Brain microvascular endothelial cell (primary cell): ENCODE results near the gene MYH9.
A peak's percentile ranks its signal among the peaks of the same experiment; 100 is the strongest.
"Not testable (repeated sequence)": the region's sequence is repeated elsewhere in the genome, so short reads cannot be mapped to it uniquely, and the experiment has no call there.

Source experiments
- DNase-seq: peaks from one replicate; pipeline ENCODE4 v3.0.0-alpha.2; 2020
- H3K27ac ChIP-seq: fragments of 250-450 bp; sonication (Bioruptor Pico); 2 replicates; pipeline ENCODE4 v1.5.1; 2020; ENCODE audit warnings: mild to moderate bottlenecking, moderate library complexity
- H3K27me3 ChIP-seq: fragments of 250-450 bp; sonication (Bioruptor Pico); replicated peaks from 2 replicates; pipeline ENCODE4 v1.5.1; 2020; ENCODE audit warnings: mild to moderate bottlenecking
- H3K36me3 ChIP-seq: fragments of 250-450 bp; sonication (Bioruptor Pico); replicated peaks from 2 replicates; pipeline ENCODE4 v1.5.1; 2020; ENCODE audit warnings: mild to moderate bottlenecking
- H3K4me3 ChIP-seq: 2 replicates; pipeline ENCODE4 v1.5.1; 2011; ENCODE audit warnings: low read depth, mild to moderate bottlenecking, control low read depth, low read length, moderate library complexity
- in situ Hi-C: cut with HindIII; loops from 2 replicates; pipeline ENCODE4 v1.10.0; 2017; ENCODE audit warnings: low sequenced_read_pairs, low pct_ligation_motif_present
- TF ChIP-seq, protein P1 (sequence below): IDR thresholded peaks from 2 replicates; pipeline ENCODE4 v1.5.1; 2011; ENCODE audit warnings: low read depth, mild to moderate bottlenecking, moderate library complexity, low read length, control low read depth, inconsistent platforms; ENCODE audit errors: missing control alignments

MYH9 gene

DNA sequence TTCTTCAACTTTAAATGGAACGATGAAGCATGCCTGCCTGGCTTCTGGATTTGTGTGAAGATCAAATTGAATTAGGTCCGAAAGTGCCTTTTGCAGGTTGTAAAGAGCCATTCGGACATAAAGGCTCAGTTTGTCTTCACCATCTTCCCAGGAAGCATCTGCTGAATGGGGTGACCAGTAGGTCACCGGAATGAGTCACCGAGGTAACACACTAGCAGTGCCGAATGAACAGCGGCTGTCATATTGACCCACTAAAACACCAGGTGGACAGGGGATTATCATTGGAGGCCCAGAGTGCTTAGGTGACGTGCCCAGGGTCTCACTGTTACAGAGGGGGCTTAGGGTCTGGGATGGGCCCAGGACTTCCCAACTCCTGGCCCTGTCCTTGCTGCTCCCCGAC, 43.1 kb upstream of the MYH9 start:
- no peak overlapping the region for H3K27ac ChIP-seq
- H3K36me3 ChIP-seq: no peaks in the 10 kb centered on the region
- DNase-seq: peak; percentile 48
- in situ Hi-C loops: no loop called here
- TF ChIP-seq, protein P1, sequence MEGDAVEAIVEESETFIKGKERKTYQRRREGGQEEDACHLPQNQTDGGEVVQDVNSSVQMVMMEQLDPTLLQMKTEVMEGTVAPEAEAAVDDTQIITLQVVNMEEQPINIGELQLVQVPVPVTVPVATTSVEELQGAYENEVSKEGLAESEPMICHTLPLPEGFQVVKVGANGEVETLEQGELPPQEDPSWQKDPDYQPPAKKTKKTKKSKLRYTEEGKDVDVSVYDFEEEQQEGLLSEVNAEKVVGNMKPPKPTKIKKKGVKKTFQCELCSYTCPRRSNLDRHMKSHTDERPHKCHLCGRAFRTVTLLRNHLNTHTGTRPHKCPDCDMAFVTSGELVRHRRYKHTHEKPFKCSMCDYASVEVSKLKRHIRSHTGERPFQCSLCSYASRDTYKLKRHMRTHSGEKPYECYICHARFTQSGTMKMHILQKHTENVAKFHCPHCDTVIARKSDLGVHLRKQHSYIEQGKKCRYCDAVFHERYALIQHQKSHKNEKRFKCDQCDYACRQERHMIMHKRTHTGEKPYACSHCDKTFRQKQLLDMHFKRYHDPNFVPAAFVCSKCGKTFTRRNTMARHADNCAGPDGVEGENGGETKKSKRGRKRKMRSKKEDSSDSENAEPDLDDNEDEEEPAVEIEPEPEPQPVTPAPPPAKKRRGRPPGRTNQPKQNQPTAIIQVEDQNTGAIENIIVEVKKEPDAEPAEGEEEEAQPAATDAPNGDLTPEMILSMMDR: no peak
- H3K4me3 ChIP-seq: no peak overlapping the region
- no peaks in the 10 kb centered on the region for H3K27me3 ChIP-seq

DNA sequence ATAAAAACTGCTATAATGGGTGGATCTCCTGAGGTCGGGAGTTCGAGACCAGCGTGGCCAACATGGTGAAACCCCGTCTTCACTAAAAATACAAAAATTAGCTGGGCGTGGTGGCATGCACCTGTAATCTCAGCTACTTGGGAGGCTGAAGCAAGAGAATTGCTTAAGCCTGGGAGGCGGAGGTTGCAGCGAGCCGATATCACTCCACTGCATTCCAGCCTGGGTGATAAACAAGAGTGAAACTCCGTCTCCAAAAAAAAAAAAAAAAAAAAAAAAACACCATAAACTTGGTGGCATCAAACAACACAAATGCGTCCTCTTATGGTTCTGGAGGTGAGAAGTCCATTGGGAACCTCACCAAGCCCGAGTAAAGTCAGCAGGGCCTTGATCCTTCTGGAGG, 40.2 kb upstream of the MYH9 start:
- H3K27me3 ChIP-seq, in situ Hi-C loops, H3K36me3 ChIP-seq, H3K4me3 ChIP-seq, DNase-seq, H3K27ac ChIP-seq: not testable (repeated sequence)

DNA sequence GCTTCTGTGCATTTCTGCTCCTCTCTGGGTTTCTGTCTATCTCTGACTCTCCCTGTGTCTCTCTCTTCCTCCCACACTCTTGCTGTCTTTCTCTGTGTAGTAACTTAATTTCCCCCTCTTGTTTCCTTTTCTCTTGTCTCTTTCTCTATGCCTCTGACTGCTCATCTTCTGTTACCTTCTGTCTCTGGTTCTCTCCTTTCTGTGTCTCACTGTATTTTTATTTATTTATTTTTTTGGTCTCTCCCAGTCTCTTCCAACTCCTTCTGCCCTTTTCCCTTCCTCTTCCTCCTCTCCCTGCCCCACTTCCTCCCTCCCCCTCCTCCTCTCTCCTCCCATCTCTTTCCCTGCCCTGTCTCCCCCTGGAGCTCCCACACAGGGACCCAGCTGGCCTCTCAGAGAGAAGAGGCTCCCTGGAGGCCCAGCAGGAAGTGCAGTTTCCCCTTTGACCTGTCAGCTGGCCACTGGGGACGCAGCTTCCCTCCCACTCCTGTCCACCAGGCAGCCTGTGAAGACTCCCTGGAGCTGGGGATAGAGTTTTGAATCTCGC, 38.3 kb upstream of the MYH9 start:
- no peaks in the 10 kb centered on the region for H3K27me3 ChIP-seq
- H3K4me3 ChIP-seq: no peak overlapping the region
- H3K36me3 ChIP-seq: no peaks in the 10 kb centered on the region
- no peak for DNase-seq
- peak overlapping the region; percentile 26 for H3K27ac ChIP-seq
- TF ChIP-seq, protein P1: peak; percentile 26
- in situ Hi-C loops: no loop called here

DNA sequence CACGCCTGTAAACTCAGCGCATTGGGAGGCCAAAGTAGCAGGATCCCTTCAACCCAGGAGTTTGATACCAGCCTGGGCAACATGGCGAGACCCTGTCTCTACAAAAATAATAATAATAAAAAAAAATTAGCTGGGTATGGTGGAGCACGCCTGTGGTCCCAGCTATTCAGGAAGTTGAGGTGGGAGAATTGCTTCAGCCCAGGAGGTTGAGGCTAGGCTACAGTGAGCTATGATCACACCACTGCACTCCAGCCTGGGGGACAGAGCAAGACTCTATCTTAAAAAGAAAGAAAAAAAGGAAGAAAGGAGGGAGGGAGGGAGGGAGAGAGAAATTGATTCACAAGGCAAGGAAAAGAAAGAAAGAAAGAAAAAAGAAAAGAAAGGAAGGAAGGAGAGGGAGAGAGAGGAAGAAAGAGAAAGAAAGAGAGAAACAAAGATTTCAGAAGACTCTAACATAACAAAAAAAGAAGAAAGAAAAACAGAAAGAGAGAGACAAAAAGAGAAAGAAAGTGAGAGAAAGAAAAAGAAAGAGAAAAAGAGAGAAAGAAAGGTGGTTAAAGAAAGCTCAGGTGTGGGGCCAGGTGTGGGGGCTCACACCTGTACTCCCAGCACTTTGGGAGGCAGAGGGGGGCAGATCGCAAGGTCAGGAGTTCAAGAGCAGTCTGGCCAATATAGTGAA, 37.3 kb upstream of the MYH9 start:
- TF ChIP-seq, protein P1: no peak
- in situ Hi-C loops: no loop called here
- no peaks in the 10 kb centered on the region for H3K27me3 ChIP-seq
- no peak overlapping the region for H3K27ac ChIP-seq
- no peaks in the 10 kb centered on the region for H3K36me3 ChIP-seq
- no peak overlapping the region for H3K4me3 ChIP-seq
- DNase-seq: no peak

DNA sequence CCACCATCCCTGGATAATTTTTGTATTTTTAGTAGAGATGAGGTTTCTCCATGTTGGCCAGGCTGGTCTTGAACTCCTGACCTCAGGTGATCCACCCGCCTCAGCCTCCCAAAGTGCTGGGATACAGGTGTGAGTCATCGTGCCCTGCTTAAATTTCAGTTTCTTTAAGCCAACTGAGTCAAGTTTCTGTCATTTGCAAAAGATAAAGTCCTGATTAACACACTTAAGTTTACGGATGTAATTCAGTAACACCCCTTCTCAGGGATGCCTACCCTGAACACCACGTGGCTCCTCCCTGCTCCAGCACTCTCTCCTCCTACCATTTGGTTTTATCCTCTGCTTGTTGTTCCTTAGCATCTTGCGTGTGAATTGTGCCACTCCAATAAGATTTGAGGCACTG, 36.7 kb upstream of the MYH9 start:
- DNase-seq, H3K27ac ChIP-seq, H3K4me3 ChIP-seq, H3K36me3 ChIP-seq, in situ Hi-C loops, H3K27me3 ChIP-seq: not testable (repeated sequence)

DNA sequence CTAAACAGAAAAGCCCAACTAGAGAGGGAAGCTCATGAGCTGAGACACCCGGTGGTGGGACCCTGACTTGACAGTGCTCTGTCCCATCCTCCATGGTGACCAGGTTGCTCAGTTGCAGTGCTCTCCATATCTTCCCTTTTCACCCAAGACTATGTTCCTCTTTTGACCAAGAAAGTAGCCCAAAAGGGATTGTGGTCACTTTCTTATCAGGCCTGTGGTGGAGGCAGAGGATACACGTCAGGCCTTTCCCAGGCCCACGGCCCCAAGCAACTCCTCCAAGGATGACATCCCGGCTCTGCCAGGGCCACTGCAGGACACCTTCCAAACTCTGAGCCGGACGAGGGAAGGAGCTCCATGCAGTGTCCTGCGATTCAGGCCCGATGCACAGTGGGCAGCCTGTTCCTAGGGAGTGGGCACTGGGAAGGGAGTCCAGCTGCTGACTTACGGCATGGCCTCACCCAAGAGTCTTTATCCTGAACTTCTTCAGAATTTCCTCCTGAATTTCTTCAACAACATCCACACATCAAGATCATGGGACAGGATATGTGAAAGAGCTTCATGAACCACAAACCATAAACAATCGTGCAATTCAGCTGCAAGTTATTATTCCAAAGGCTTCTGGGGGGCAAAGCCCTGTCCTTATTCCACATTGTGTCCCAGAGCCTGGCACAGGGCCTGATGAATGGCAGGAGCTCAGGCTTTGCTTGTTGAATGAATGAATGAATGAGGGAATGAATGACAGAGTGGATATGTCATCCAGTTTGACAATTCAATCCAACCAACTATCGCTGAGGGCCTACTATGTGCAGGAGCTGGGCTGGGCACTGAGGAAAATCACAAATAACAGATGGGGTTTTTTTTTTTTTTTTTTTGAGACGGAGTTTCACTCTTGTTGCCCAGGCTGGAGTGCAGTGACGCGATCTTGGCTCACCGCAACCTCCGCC, 36.0 kb upstream of the MYH9 start:
- peak; percentile 51 for DNase-seq
- H3K27me3 ChIP-seq: no peaks in the 10 kb centered on the region
- TF ChIP-seq, protein P1: no peak
- no peak overlapping the region for H3K4me3 ChIP-seq
- H3K36me3 ChIP-seq: no peaks in the 10 kb centered on the region
- in situ Hi-C loops: no loop called here
- peak overlapping the region; percentile 73 for H3K27ac ChIP-seq
